T-helper 1 cell treated with Interleukin-12 subunit alpha and Interleukin-12 subunit beta and Interleukin-4 antibody, amounts not matched to agents 30 ng/mL and 1 ng/mL, for 36 hours (primary cell): ENCODE measurements around the gene CDS1. TPM values are rescaled to one million over a fixed set of nuclear protein-coding genes. Genes with fewer than 3 reads are reported as not detected.

ENCODE experiments used
- total RNA-seq: library from RNA; stranded (reverse); gene quantifications from 2 replicates; pipeline ENCODE4 v1.2.3, GENCODE V29; 2022

Gene CDS1
- total RNA-seq, 1 donor from 2014 or later: 0.05 TPM

Other genes starting within 250 kb of the CDS1 start
- gene NKX6-1, start 83.8 kb upstream of the CDS1 start, total RNA-seq: not detected in 2 replicates